ENCODE data around the gene TSSC4.

TSSC4 gene

GRCh38 chr11:2433106-2433925, 32.8 kb downstream of the TSSC4 start:
- DNase-seq (ENCODE audit: low spot score) = no peak

GRCh38 chr11:2434008-2434407, 33.5 kb downstream of the TSSC4 start:
- DNase-seq (ENCODE audit: low spot score) = no peak

GRCh38 chr11:2434506-2435255, 34.1 kb downstream of the TSSC4 start:
- no peak for DNase-seq (ENCODE audit: low spot score)

- DNase-seq (ENCODE audit: low spot score) = no peak
These were observed 34.9 kb downstream of the TSSC4 start for GRCh38 chr11:2435288-2436012.

- DNase-seq (ENCODE audit: low spot score) = no peak
These were observed 35.5 kb downstream of the TSSC4 start for GRCh38 chr11:2436013-2436520.

- no peak for DNase-seq (ENCODE audit: low spot score)
These were observed 36.0 kb downstream of the TSSC4 start for GRCh38 chr11:2436521-2437031.

GRCh38 chr11:2437516-2437915, 37.0 kb downstream of the TSSC4 start:
- DNase-seq (ENCODE audit: low spot score) = no peak

- no peak for DNase-seq (ENCODE audit: low spot score)
These were observed 39.3 kb downstream of the TSSC4 start for GRCh38 chr11:2439820-2440219.

- DNase-seq (ENCODE audit: low spot score) = no peak
These were observed 40.1 kb downstream of the TSSC4 start for GRCh38 chr11:2440646-2441045.

GRCh38 chr11:2441171-2441570, 40.6 kb downstream of the TSSC4 start:
- no peak for DNase-seq (ENCODE audit: low spot score)

- DNase-seq (ENCODE audit: low spot score) = no peak
These were observed 42.0 kb downstream of the TSSC4 start for GRCh38 chr11:2442589-2442988.

GRCh38 chr11:2443406-2443805, 42.9 kb downstream of the TSSC4 start:
- DNase-seq (ENCODE audit: low spot score) = no peak

- DNase-seq (ENCODE audit: low spot score) = no peak
These were observed 43.6 kb downstream of the TSSC4 start, which contains the start of gene TRPM5 for GRCh38 chr11:2443881-2444820. Gene TRPM5, minus strand, starts transcription at chr11:2444514. Its CDS starts 21,478 bp downstream, at chr11:2423036.

- no peak for DNase-seq (ENCODE audit: low spot score)
These were observed 44.5 kb downstream of the TSSC4 start, which contains the start of gene KCNQ1 for GRCh38 chr11:2444821-2445745. Gene KCNQ1, plus strand, starts transcription at chr11:2445008. Its CDS starts 91 bp downstream, at chr11:2445099.

GRCh38 chr11:2445746-2446551, 45.4 kb downstream of the TSSC4 start:
- no peak for DNase-seq (ENCODE audit: low spot score)

GRCh38 chr11:2446590-2447252, 46.2 kb downstream of the TSSC4 start:
- no peak for DNase-seq (ENCODE audit: low spot score)

GRCh38 chr11:2447253-2447950, 46.9 kb downstream of the TSSC4 start:
- DNase-seq (ENCODE audit: low spot score) = no peak
